ENCODE measurements around the gene ARHGEF5.
"Not testable (repeated sequence)": the region's sequence is repeated elsewhere in the genome, so short reads cannot be mapped to it uniquely, and the experiment has no call there.

ARHGEF5 gene

GRCh38 chr7:144355176-144355822, at the start of gene ARHGEF5:
Gene ARHGEF5, plus strand, starts transcription at chr7:144355402. Its CDS starts 7,268 bp downstream, at chr7:144362670.
- not testable (repeated sequence) for DNase-seq

- not testable (repeated sequence) for DNase-seq
These were observed 45.5 kb upstream of the ARHGEF5 start for GRCh38 chr7:144309702-144310101.

GRCh38 chr7:144311218-144311617, 44.0 kb upstream of the ARHGEF5 start:
- DNase-seq = not testable (repeated sequence)

GRCh38 chr7:144311872-144312469, 43.2 kb upstream of the ARHGEF5 start, which contains the start of gene OR2A1:
Gene OR2A1, plus strand, starts transcription at chr7:144312419. Its CDS starts 5,706 bp downstream, at chr7:144318125.
- not testable (repeated sequence) for DNase-seq

- DNase-seq = not testable (repeated sequence)
These were observed 37.7 kb upstream of the ARHGEF5 start for GRCh38 chr7:144317537-144317936.

GRCh38 chr7:144319547-144319946, 35.7 kb upstream of the ARHGEF5 start:
- DNase-seq = not testable (repeated sequence)

GRCh38 chr7:144321677-144322206, 33.5 kb upstream of the ARHGEF5 start:
- not testable (repeated sequence) for DNase-seq

GRCh38 chr7:144323359-144323758, 31.8 kb upstream of the ARHGEF5 start:
- DNase-seq = not testable (repeated sequence)

- not testable (repeated sequence) for DNase-seq
These were observed 29.3 kb upstream of the ARHGEF5 start for GRCh38 chr7:144325868-144326267.

- DNase-seq = not testable (repeated sequence)
These were observed 25.2 kb upstream of the ARHGEF5 start for GRCh38 chr7:144330044-144330443.

- DNase-seq = not testable (repeated sequence)
These were observed 23.8 kb upstream of the ARHGEF5 start for GRCh38 chr7:144331221-144331995.

- not testable (repeated sequence) for DNase-seq
These were observed 23.3 kb upstream of the ARHGEF5 start for GRCh38 chr7:144331996-144332288.

- not testable (repeated sequence) for DNase-seq
These were observed 6.6 kb upstream of the ARHGEF5 start for GRCh38 chr7:144348625-144349024.

- DNase-seq = not testable (repeated sequence)
These were observed 3.5 kb upstream of the ARHGEF5 start for GRCh38 chr7:144351667-144352066.

- not testable (repeated sequence) for DNase-seq
These were observed 983 bp downstream of the ARHGEF5 start for GRCh38 chr7:144356185-144356584.

GRCh38 chr7:144356860-144357259, 1.7 kb downstream of the ARHGEF5 start:
- not testable (repeated sequence) for DNase-seq

GRCh38 chr7:144362061-144362460, 6.9 kb downstream of the ARHGEF5 start:
- not testable (repeated sequence) for DNase-seq

- DNase-seq = not testable (repeated sequence)
These were observed 10.3 kb downstream of the ARHGEF5 start for GRCh38 chr7:144365523-144365922.

GRCh38 chr7:144367250-144367649, 12.0 kb downstream of the ARHGEF5 start:
- not testable (repeated sequence) for DNase-seq

GRCh38 chr7:144369221-144369620, 14.0 kb downstream of the ARHGEF5 start:
- not testable (repeated sequence) for DNase-seq

- DNase-seq = no peak
These were observed 23.4 kb downstream of the ARHGEF5 start for GRCh38 chr7:144378651-144379050.

GRCh38 chr7:144379776-144380384, 24.7 kb downstream of the ARHGEF5 start:
- no peak for DNase-seq

- no peak for DNase-seq
These were observed 28.9 kb downstream of the ARHGEF5 start for GRCh38 chr7:144384071-144384470.

Data from GDM1 (cell line).